Limb (tissue), 2 donors: Measurements from ENCODE around the gene XRN1.
"Not testable (repeated sequence)": the region's sequence is repeated elsewhere in the genome, so short reads cannot be mapped to it uniquely, and the experiment has no call there.

Source experiments
- DNase-seq, 2 donors: peaks; one replicate each; pipeline ENCODE4 v3.0.0-alpha.2; 2016; ENCODE audit errors: extremely low spot score in 2 of 2

XRN1 gene, protein sequence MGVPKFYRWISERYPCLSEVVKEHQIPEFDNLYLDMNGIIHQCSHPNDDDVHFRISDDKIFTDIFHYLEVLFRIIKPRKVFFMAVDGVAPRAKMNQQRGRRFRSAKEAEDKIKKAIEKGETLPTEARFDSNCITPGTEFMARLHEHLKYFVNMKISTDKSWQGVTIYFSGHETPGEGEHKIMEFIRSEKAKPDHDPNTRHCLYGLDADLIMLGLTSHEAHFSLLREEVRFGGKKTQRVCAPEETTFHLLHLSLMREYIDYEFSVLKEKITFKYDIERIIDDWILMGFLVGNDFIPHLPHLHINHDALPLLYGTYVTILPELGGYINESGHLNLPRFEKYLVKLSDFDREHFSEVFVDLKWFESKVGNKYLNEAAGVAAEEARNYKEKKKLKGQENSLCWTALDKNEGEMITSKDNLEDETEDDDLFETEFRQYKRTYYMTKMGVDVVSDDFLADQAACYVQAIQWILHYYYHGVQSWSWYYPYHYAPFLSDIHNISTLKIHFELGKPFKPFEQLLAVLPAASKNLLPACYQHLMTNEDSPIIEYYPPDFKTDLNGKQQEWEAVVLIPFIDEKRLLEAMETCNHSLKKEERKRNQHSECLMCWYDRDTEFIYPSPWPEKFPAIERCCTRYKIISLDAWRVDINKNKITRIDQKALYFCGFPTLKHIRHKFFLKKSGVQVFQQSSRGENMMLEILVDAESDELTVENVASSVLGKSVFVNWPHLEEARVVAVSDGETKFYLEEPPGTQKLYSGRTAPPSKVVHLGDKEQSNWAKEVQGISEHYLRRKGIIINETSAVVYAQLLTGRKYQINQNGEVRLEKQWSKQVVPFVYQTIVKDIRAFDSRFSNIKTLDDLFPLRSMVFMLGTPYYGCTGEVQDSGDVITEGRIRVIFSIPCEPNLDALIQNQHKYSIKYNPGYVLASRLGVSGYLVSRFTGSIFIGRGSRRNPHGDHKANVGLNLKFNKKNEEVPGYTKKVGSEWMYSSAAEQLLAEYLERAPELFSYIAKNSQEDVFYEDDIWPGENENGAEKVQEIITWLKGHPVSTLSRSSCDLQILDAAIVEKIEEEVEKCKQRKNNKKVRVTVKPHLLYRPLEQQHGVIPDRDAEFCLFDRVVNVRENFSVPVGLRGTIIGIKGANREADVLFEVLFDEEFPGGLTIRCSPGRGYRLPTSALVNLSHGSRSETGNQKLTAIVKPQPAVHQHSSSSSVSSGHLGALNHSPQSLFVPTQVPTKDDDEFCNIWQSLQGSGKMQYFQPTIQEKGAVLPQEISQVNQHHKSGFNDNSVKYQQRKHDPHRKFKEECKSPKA (N-terminal part only)

DNA sequence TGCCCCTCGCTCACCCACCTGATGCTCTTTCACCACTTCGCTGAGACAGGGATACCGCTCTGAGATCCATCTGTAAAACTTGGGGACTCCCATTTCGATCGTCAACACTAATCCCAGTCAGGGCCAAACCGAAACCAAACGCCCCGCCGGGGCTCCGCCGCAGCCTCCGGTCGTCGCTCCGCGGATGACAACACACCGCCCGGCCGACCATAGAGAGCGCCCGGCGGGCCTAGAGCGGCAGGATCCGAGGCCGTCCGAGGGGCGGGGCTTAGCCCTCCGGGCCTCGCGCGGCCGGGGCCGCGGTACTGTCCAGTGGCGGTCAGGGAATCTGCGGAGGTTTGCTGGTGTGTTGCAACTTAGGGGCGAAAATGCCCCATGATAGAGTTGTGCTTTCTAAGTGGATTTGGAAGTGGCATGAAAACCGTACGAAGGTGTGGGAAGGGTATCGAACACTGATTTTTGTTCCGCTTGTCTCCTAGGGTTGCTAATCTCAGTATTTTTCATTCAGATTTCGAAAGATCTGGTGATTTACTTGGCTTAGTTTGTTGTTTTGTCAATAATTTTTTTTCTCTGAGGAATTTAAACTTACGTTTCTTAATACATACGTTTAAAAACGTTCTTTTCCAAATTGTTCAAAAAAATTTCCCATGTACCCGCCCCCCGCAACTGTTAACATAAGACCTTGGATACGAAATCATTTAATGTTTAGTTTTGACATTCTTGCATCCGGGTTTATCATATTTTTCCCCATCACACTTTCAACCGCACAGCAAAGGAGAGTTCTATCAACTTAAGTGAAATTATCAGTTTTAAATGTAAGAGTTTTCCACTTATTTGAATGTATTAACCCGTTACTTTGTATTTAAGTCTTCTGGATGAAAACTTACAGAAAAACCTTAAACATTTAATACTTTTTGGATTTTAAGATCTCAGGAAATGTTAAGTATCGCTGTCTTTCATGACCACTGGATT lies at the start of gene XRN1:
Gene XRN1, minus strand, starts transcription at position 186 of the 972 bp plus-strand sequence. Its CDS starts 93 bp downstream, at position 93.
- DNase-seq = peak; percentile 92 to 97

DNA sequence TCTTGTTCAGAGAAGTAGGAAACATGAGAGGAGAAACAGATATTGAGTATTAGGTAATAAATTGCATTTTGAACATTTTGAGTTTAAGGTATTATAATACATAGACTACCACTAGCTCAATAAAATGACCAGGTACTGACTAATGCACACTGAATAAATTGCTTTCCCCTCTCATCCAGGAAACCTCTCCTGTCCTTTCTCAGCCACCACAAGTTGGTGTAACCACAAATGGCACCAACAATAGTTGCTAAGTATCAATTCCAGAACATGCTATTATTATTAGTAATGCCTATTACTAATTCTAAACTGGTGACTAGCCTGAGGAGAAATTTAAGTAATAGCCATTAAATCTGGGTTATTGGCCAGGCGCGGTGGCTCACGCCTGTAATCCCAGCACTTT lies 47.3 kb upstream of the XRN1 start:
- DNase-seq = no peak

DNA sequence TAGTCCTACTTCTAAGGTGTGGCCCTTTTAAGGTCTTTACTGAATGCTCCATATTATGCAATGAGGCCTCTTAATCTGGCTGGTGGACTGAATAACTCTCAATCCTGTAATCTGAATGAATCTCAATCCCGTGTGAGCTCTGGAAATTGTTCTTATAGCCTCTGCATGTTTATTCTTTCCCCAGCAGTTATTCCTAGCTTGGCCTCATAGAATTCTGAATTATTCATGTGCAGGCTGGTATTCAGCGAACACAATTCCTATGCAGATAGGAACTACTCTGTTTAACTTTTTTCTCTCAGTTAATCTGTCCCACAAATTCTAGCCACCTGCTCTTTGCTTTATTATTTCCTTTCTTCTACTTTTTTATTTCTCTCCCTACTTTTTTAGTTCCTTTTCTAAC lies 44.3 kb upstream of the XRN1 start:
- DNase-seq = no peak

DNA sequence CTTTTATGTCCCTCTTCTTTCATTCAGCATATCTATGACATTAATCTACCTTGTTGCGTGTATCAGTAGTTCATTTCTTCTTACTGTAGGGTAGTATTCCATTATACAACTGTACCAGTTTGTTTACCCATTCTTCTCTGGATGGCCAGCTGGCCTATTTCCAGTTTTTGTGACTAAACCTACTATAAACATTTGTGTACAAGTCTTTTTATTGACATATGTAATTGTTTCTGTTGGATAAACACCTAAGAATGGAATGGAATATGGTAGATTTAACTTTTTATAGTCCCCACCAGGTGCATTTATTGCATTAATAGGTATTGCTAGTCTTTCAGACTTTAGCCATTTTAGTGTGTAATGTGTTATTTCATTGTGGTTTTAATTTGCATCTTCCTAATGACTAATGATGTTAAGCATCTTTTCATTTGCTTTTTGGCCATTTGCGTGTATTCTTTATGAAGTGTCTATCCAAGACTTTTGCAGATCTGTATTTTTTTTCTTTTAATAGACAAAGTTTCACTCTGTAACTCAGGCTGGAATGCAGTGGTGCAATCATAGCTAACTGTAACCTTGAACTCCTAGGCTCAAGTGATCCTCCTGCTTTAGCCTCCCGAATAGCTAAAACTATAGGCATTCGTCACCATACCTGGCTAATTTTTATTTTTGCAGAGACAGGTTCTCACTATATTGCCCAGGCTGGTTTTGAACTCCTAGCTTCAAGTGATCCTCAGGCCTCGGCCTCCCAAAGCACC lies 41.9 kb upstream of the XRN1 start:
- no peak for DNase-seq

DNA sequence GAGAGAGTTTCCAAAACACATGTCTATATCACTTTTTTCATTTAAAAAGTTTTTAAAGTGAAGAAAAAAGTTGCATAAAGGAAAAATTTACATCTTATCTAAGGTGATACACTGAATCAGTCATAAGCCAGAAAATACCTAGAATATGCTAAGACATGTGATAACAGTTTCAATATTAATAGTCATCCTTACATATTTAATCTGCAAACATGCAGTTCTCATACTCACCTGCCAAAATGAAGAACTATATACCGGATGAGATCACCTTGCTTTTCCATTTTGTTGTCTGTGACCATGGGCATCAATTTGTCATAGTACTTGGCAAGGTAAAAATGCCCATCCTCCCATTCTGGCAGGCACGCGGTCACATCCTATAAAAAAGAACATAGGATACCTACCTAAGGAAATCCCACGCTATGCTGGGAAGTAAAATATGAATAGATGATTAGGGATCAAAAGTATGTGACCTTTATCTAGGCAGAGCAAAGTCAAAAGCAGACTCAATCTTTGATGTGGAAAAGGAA lies 37.1 kb upstream of the XRN1 start:
- no peak for DNase-seq

DNA sequence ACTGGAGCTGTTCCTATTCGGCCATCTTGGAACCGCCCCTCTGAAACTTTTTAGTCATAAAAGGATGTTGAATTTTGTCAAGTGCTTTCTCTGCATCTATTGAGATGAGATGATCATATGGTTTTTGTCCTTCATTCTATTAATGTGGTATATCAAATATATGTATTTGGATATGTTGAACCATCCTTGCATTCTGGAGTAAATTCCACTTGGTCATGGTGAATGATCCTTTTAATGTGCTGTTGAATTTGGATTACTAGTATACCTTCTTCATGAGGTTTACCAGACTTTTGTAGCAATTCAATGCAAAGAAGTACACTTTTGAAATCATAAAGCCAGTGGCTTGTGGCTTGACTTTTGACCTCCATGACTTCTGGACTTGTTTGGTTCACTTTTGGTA lies 33.4 kb upstream of the XRN1 start:
- no peak for DNase-seq

DNA sequence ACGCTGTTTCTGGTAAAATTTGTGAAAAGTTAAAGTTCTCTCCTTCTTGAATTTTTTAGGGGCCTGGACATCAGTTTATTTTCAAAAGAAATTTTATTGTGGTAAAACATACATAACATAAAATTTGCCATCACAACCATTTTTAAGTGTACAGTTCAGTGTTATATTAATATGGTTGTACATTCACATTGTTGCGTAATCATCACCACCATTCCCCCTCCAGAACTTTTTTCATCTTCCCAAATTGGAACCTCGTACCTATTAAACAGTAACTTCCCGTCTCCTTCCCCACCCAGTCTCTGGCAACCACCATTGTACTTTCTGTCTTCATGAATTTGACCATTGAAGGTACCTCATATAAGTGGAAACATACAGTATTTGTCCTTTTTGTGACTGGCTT lies 23.0 kb upstream of the XRN1 start:
- DNase-seq = no peak

DNA sequence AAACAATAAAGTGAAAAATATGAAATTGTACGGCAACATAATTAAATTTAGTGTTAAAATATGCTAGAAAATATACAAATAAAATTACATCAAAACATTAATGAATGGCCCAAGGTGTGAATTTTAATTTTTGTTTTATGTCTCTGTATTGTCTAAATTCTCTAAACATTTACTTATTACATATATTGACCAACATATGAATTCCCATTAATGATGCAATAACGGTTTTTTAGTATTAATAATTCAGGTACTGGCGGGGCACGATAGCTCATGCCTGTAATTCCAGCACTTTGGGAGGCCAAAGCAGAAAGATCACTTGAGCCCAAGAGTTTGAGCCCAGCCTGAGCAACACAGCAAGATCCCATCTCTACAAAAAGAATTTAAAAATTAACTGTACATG lies 20.6 kb upstream of the XRN1 start:
- no peak for DNase-seq

DNA sequence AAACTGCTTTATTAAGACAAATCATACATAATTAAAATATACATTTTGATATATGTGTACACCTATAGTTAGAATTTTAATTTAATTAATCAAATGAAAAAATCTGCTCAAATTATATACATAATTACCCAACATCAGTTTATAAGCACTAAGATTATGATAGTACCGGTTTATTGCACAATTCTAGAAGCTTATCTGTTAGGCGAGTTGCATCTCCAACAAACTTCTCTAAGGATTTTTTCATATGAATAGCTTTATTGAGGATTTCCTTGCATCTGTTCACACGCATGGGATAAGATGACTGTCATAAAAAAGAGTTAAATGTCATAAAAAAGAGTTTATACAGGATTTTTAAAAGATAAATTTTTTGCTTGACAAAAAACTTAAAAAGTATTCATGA lies 19.9 kb upstream of the XRN1 start:
- DNase-seq = no peak

DNA sequence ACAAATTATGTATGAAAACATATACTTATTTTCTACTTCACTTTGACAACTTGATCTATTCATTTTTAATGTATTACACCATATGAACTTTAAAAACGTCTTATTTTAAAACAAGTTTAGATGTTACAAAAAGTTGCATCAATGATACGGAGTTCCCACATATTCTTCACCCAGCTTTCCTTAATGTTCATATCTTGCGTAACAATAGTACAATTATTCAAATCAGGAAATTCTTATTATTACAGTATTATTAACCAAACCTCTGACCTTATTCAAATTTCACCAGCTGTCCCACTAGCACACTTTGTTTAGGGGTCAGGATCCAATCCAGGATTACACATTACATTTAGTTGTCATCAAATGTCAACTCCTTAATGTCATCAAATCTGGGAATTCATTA lies 12.9 kb upstream of the XRN1 start:
- no peak for DNase-seq

DNA sequence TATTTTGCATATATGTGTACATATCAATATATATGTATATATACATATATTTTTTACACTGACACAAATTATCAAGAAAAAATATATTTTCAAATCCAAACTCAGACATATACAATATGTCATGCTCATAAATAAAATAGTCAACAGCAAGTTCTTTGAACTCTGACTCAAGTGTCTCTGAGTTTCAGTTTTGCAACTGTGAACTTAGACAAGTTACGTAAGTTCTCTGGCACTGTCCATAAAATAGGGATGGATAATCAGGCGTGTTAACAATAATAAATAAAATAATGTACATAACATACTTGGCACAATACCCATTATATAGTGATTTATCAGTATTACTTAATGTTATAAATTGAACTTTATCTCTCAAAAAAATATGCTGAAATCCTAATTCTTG lies 12.1 kb upstream of the XRN1 start:
- DNase-seq = no peak

DNA sequence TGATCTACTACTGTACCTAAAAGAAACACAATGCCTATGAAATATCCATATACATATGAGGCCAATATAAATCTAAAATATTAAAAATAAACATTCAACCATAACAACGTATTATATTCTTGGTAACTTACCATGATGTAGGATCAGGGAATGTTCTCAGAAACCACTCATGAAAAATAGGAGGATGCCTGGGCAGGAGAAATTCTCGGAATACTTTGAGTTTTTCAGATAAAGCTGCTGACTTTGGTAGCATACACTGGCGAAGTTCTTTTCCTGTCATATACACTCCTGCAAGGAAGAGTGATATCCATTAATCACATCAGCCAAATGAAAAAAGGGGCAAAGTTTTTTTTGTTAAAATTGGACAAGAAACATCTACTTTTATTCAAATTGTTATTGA lies 11.3 kb upstream of the XRN1 start:
- no peak for DNase-seq

DNA sequence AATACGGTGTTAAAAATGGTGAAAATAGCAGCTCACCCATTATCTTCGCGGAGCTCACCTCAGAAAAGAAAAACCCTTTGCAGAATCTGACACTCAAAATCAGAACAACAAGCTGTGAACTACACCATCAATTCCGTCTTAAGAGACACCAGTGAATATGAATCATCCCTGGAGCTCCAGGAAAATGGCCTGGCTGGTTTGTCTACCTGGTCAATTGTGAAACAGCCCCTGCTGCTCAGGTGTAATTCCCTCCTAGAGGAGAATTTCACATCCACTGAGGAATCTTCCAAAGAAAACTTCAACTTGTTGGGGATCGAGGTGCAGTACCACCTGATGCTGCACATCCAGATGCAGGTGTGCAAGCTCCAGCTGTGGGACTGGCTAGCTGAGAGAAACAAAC lies 3.0 kb upstream of the XRN1 start:
- DNase-seq = no peak

DNA sequence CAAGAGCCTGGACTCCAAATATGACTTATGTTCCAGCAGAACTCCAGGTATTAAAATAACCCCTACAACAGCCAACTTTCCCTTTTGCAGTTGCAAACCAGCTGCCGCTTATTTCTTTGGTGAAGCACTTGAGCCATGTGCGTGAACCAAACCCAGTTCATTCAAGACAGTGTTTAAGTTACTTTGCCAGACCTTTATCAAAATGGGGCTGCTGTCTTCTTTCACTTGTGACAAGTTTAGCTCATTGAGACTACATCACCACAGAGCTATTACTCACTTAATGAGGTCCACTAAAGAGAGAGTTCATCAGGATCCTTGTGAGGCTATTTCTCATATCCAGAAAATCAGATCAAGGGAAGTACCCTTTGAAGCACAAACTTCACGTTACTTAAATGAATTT lies 2.4 kb upstream of the XRN1 start:
- DNase-seq = no peak

DNA sequence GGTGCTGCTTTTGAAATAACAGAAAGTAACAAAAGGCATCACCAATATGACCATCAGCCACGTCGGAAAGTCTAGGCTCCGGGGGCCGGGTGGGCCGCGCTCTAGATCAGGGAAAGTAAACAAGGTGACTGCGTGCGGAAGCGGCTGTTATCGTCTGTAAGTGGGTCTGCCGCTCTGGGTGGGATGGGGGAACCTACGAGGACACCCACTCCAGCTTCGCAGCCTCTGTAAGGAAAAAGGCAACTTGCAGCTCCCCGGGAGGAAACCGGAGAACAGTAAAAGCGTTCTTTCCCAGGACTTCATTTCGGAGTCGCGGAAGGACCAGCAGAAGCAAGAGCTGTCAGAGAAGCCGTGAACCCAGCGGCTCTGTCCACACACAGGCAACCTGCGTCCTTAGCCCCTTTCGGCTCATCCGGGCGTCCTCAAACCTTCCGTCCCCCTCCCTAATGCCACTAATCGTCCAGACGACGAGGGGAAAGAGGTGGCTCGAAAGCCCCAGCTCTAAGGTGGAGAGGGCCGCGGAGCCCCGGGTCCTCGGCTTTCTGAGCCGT lies 461 bp downstream of the XRN1 start:
- peak in 1 of 2 donors; percentile 42 for DNase-seq

DNA sequence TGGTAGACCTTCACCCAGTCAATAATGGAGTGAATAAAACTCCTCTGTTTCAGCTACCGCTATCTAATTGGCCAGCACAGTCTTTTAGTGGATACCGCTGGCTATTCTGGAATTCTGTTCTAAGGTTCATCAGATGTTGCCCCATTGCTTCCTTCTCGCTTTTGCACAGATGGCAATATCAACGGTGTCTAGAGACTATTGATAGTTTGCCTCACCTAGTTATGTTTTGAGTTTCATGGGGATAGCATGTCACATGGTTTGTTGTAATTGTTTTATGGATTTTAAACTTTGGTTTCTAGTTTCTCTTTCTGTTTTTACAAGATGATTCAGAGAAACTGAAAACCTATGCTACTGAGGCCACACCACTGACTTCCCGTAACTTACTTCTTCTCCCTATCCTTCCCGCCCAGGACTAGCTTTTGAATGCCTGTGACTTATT lies 2.0 kb downstream of the XRN1 start:
- no peak for DNase-seq

DNA sequence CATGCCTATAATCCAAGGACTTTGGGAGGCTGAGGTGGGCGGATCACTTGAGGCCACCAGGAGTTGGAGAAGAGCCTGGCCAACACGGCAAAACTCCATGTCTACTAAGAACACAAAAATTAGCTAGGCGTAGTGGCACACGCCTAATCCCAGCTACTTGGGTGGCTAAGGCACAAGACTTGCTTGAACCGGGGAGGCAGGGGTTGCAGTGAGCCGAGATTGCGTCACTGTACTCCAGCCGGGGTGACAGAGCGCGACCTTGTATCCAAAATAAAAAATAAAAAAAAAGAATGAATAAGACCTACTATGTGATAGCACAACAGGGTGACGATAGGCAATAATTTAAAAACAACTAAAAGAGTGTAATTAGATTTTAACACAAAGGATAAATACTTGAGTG lies 3.5 kb downstream of the XRN1 start:
- no peak for DNase-seq

DNA sequence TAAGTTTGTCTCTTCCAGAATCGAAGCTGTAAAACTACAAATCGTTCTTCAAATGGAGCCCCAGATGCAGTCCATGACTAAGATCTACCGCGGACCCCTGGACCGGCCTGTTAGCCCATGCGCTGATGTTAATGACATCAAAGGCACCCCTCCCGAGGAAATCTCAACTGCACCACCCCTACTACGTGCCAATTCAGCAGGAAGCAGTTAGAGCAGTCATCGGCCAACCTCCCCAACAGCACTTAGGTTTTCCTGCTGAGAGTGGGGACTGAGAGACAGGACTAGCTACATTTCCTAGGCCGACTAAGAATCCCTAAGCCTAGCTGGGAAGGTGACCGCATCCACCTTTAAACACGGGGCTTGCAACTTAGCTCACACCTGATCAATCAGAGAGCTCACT lies 4.8 kb downstream of the XRN1 start:
- not testable (repeated sequence) for DNase-seq

DNA sequence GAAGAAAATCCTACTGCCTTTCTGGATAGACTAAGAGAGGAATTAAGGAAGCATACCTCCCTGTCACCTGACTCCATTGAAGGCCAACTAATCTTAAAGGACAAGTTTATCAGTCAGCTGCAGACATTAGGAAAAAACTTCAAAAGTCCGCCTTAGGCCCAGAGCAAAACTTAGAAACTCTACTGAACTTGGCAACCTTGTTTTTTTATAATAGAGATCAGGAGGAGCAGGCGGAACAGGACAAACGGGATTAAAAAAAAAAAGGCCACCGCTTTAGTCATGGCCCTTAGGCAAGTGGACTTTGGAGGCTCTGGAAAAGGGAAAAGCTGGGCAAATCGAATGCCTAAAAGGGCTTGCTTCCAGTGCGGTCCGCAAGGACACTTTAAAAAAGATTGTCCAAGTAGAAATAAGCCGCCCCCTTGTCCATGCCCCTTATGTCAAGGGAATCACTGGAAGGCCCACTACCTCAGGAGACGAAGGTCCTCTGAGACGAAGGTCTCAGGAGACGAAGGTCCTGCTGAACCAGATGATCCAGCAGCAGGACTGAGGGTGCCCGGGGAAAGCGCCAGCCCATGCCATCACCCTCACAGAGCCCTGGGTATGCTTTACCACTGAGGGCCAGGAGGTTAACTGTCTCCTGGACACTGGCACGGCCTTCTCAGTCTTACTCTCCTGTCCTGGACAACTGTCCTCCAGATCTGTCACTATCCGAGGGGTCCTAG lies 8.2 kb downstream of the XRN1 start:
- not testable (repeated sequence) for DNase-seq
